H9 (cell line): ENCODE results near the gene TERF2IP. TPM values are rescaled to one million over a fixed set of nuclear protein-coding genes. Genes with fewer than 3 reads are reported as not detected.

ENCODE experiments used
- DNase-seq: peaks from one replicate; pipeline ENCODE4 v3.0.0-alpha.2; 2017
- H2AFZ ChIP-seq: one replicate; pipeline ENCODE4 v1.6.1; 2013; ENCODE audit warnings: mild to moderate bottlenecking, low read length, control low read depth, moderate library complexity
- H2AK5ac ChIP-seq: 2 replicates; pipeline ENCODE4 v1.6.1; 2013; ENCODE audit warnings: low read length, control low read depth, mixed read lengths; ENCODE audit not compliant: insufficient read length
- H2BK120ac ChIP-seq: one replicate; pipeline ENCODE4 v1.6.1; 2013; ENCODE audit warnings: low read depth, mild to moderate bottlenecking, low read length, control low read depth, inconsistent platforms; ENCODE audit not compliant: poor library complexity, severe bottlenecking
- H2BK12ac ChIP-seq: 2 replicates; pipeline ENCODE4 v1.6.1; 2013; ENCODE audit warnings: low read length, control low read depth, mixed read lengths, low read depth; ENCODE audit not compliant: insufficient read length
- H2BK15ac ChIP-seq: 2 replicates; pipeline ENCODE4 v1.6.1; 2013; ENCODE audit warnings: low read depth, low read length, control low read depth
- H2BK20ac ChIP-seq: one replicate; pipeline ENCODE4 v1.6.1; 2013; ENCODE audit warnings: low read depth, mild to moderate bottlenecking, low read length, control low read depth, inconsistent platforms; ENCODE audit not compliant: poor library complexity, severe bottlenecking
- H2BK5ac ChIP-seq: 2 replicates; pipeline ENCODE4 v1.6.1; 2013; ENCODE audit warnings: low read length, control low read depth, mixed read lengths; ENCODE audit not compliant: insufficient read length
- H3K14ac ChIP-seq: 2 replicates; pipeline ENCODE4 v1.6.1; 2013; ENCODE audit warnings: low read length, control low read depth; ENCODE audit not compliant: insufficient read depth
- H3K18ac ChIP-seq: 2 replicates; pipeline ENCODE4 v1.6.1; 2013; ENCODE audit warnings: low read depth, mild to moderate bottlenecking, mixed read lengths, low read length, control low read depth; ENCODE audit not compliant: insufficient read length
- H3K23ac ChIP-seq: 2 replicates; pipeline ENCODE4 v1.6.1; 2013; ENCODE audit warnings: low read length, control low read depth, mixed read lengths, low read depth; ENCODE audit not compliant: insufficient read length
- H3K23me2 ChIP-seq: 2 replicates; pipeline ENCODE4 v1.6.1; 2013; ENCODE audit warnings: low read depth, mild to moderate bottlenecking, mixed read lengths, low read length, control low read depth; ENCODE audit not compliant: insufficient read length, poor library complexity, severe bottlenecking
- H3K27ac ChIP-seq: 2 replicates; pipeline ENCODE4 v1.5.1; 2013; ENCODE audit warnings: low read length, control low read depth, mixed read lengths, low read depth; ENCODE audit not compliant: insufficient read length
- H3K27me3 ChIP-seq: 2 replicates; pipeline ENCODE4 v1.6.1; 2013; ENCODE audit warnings: low read length, control low read depth, inconsistent platforms; ENCODE audit not compliant: insufficient read depth
- H3K4ac ChIP-seq: 2 replicates; pipeline ENCODE4 v1.6.1; 2013; ENCODE audit warnings: low read depth, mild to moderate bottlenecking, control low read depth, inconsistent platforms, low read length, moderate library complexity
- H3K4me1 ChIP-seq: 2 replicates; pipeline ENCODE4 v1.6.1; 2013; ENCODE audit warnings: low read length, control low read depth, inconsistent platforms; ENCODE audit not compliant: insufficient read depth
- H3K4me2 ChIP-seq: 2 replicates; pipeline ENCODE4 v1.6.1; 2013; ENCODE audit warnings: low read length, control low read depth, mixed read lengths; ENCODE audit not compliant: insufficient read length, insufficient read depth
- H3K56ac ChIP-seq: 2 replicates; pipeline ENCODE4 v1.6.1; 2013; ENCODE audit warnings: low read depth, mild to moderate bottlenecking, mixed read lengths, low read length, control low read depth; ENCODE audit not compliant: insufficient read length
- H3K79me1 ChIP-seq: 2 replicates; pipeline ENCODE4 v1.6.1; 2013; ENCODE audit warnings: low read depth, mild to moderate bottlenecking, moderate library complexity, low read length, control low read depth, inconsistent platforms; ENCODE audit not compliant: insufficient read depth, poor library complexity, severe bottlenecking
- H3K79me2 ChIP-seq: 2 replicates; pipeline ENCODE4 v1.6.1; 2013; ENCODE audit warnings: low read length, control low read depth, inconsistent platforms; ENCODE audit not compliant: insufficient read depth
- H3K9ac ChIP-seq: 2 replicates; pipeline ENCODE4 v1.6.1; 2013; ENCODE audit warnings: low read length, control low read depth, mixed read lengths; ENCODE audit not compliant: insufficient read length; ENCODE audit errors: extremely low read depth
- H3K9me3 ChIP-seq: one replicate; pipeline ENCODE4 v1.6.1; 2013; ENCODE audit warnings: low read depth, low read length, inconsistent platforms; ENCODE audit not compliant: control insufficient read depth
- H3T11ph ChIP-seq: one replicate; pipeline ENCODE4 v1.6.1; 2013; ENCODE audit warnings: mild to moderate bottlenecking, low read length, control low read depth, inconsistent platforms
- H4K20me1 ChIP-seq: one replicate; pipeline ENCODE4 v1.6.1; 2013; ENCODE audit not compliant: control insufficient read depth, insufficient read length, insufficient read depth
- H4K5ac ChIP-seq: 2 replicates; pipeline ENCODE4 v1.6.1; 2013; ENCODE audit warnings: low read depth, mild to moderate bottlenecking, mixed read lengths, low read length, control low read depth; ENCODE audit not compliant: insufficient read length
- H4K8ac ChIP-seq: replicated peaks from 2 replicates; pipeline ENCODE4 v1.6.1; 2013; ENCODE audit warnings: low read length, control low read depth, mixed read lengths, low read depth; ENCODE audit not compliant: insufficient read length
- H4K91ac ChIP-seq: 2 replicates; pipeline ENCODE4 v1.6.1; 2013; ENCODE audit warnings: low read depth, mild to moderate bottlenecking, moderate library complexity, mixed read lengths, low read length, control low read depth; ENCODE audit not compliant: insufficient read length
- H3K27ac Mint-ChIP-seq, 3 experiments: 2 replicates in 2 of 3; 3 replicates in 1 of 3; pipeline ENCODE4 v1.8.0; 2020 to 2021; ENCODE audit warnings: mixed read lengths in 3 of 3, mild to moderate bottlenecking in 1 of 3, moderate library complexity in 1 of 3
- H3K27me3 Mint-ChIP-seq: 2 replicates; pipeline ENCODE4 v1.8.0; 2021; ENCODE audit warnings: low read depth, mild to moderate bottlenecking, moderate library complexity, mixed read lengths
- H3K36me3 Mint-ChIP-seq, 3 experiments: 2 replicates in 2 of 3; 3 replicates in 1 of 3; pipeline ENCODE4 v1.8.0; 2020 to 2021; ENCODE audit warnings: low read depth in 3 of 3, mixed read lengths in 3 of 3; ENCODE audit not compliant: insufficient read depth in 1 of 3
- H3K4me1 Mint-ChIP-seq, 2 experiments: 2 replicates each; pipeline ENCODE4 v1.8.0; 2020; ENCODE audit warnings: mixed read lengths in 2 of 2
- H3K4me3 Mint-ChIP-seq, 2 experiments: 2 replicates in 1 of 2; 3 replicates in 1 of 2; pipeline ENCODE4 v1.8.0; 2020 to 2021; ENCODE audit warnings: mild to moderate bottlenecking in 2 of 2, mixed read lengths in 2 of 2, moderate library complexity in 1 of 2
- H3K9me3 Mint-ChIP-seq, 2 experiments: 2 replicates in 1 of 2; 3 replicates in 1 of 2; pipeline ENCODE4 v1.8.0; 2020; ENCODE audit warnings: mild to moderate bottlenecking in 2 of 2, mixed read lengths in 2 of 2, moderate library complexity in 1 of 2
- WGBS: extraction: QIAGEN DNeasy Blood & Tissue Kit; methylation state at CpG from one replicate; pipeline ENCODE4 v1.1.7; 2013; ENCODE audit warnings: missing lambda C conversion rate, low lambda C conversion rate, mixed read lengths; ENCODE audit not compliant: insufficient read length; ENCODE audit errors: extremely low coverage; 5-methylcytosine and 5-hydroxymethylcytosine counted together
- total RNA-seq: library from RNA; stranded (reverse); gene quantifications from 2 replicates; pipeline ENCODE4 v1.2.1, GENCODE V29; 2021
- TF ChIP-seq, protein P1 (sequence below): fragments of 200-600 bp; sonication (generic); conservative IDR thresholded peaks from 3 replicates; pipeline ENCODE4 v1.8.0; 2021; ENCODE audit warnings: antibody characterized with exemption, mild to moderate bottlenecking

TERF2IP gene
- total RNA-seq, 1 experiment from 2014 or later: 15.6 TPM

GRCh38 chr16:75616521-75617010 is 31.0 kb upstream of the TERF2IP start:
- Histone ChIP-seq H4K91ac (no peak overlapping the region), H2BK5ac (no peak overlapping the region), H3K79me2 (no peaks in the 10 kb centered on the region), H3T11ph (no peak overlapping the region), H3K4me1 (no peaks in the 10 kb centered on the region), H3K4me2 (no peak overlapping the region), H2BK12ac (no peak overlapping the region), H2AK5ac (no peak overlapping the region), H3K56ac (no peak overlapping the region), H3K9ac (no peak overlapping the region), H4K5ac (no peak overlapping the region), H4K20me1 (no peaks in the 10 kb centered on the region), H3K9me3 (no peaks in the 10 kb centered on the region), H3K4ac (no peak overlapping the region), H2BK120ac (no peak overlapping the region), H2BK15ac (no peak overlapping the region), H3K27ac (no peak overlapping the region), H4K8ac (no peak overlapping the region), H3K79me1 (no peaks in the 10 kb centered on the region), H2BK20ac (no peak overlapping the region), H3K18ac (no peak overlapping the region), H3K14ac (no peak overlapping the region), H2AFZ (no peak overlapping the region), H3K23me2 (no peaks in the 10 kb centered on the region), H3K27me3 (no peaks in the 10 kb centered on the region), H3K23ac (no peak overlapping the region)
- H3K27ac Mint-ChIP-seq: no peak overlapping the region
- H3K9me3 Mint-ChIP-seq: no peaks in the 10 kb centered on the region
- no peak for DNase-seq
- TF ChIP-seq, protein P1, sequence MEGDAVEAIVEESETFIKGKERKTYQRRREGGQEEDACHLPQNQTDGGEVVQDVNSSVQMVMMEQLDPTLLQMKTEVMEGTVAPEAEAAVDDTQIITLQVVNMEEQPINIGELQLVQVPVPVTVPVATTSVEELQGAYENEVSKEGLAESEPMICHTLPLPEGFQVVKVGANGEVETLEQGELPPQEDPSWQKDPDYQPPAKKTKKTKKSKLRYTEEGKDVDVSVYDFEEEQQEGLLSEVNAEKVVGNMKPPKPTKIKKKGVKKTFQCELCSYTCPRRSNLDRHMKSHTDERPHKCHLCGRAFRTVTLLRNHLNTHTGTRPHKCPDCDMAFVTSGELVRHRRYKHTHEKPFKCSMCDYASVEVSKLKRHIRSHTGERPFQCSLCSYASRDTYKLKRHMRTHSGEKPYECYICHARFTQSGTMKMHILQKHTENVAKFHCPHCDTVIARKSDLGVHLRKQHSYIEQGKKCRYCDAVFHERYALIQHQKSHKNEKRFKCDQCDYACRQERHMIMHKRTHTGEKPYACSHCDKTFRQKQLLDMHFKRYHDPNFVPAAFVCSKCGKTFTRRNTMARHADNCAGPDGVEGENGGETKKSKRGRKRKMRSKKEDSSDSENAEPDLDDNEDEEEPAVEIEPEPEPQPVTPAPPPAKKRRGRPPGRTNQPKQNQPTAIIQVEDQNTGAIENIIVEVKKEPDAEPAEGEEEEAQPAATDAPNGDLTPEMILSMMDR: no peak
- H3K4me1 Mint-ChIP-seq: peaks cover 9 to 11% of the 10 kb centered on the region in 2 experiments
- WGBS: no CpG with 5 or more reads among the region's 4 CpGs
- peaks cover 38 to 73% (median 73%) of the 10 kb centered on the region in 3 experiments; a peak in 6 of 7 replicates for H3K36me3 Mint-ChIP-seq
- no peak overlapping the region for H3K4me3 Mint-ChIP-seq
- H3K27me3 Mint-ChIP-seq: no peaks in the 10 kb centered on the region
